Fibroblast of the aortic adventitia (primary cell): Measurements from ENCODE around the gene LRRC71. TPM values are rescaled to one million over a fixed set of nuclear protein-coding genes. Genes with fewer than 3 reads are reported as not detected.

Experiments
- DNase-seq: peaks from one replicate; pipeline ENCODE4 v3.0.0-alpha.2; 2010; ENCODE audit warnings: low read depth
- H3K4me3 ChIP-seq: 2 replicates; pipeline ENCODE4 v1.5.1; 2011; ENCODE audit warnings: low read depth, mild to moderate bottlenecking, control low read depth, low read length, moderate library complexity
- CTCF ChIP-seq: IDR thresholded peaks from 2 replicates; pipeline ENCODE4 v1.5.1; 2011; ENCODE audit warnings: mild to moderate bottlenecking, low read length, control low read depth, inconsistent platforms; ENCODE audit not compliant: insufficient read depth
- total RNA-seq: library from RNA; depleted of rRNA; stranded (reverse); fragments of >200 nt; gene quantifications from 2 replicates; pipeline ENCODE4 v1.2.3, GENCODE V29; 2012; ENCODE audit warnings: low replicate concordance

Gene LRRC71
- total RNA-seq, 1 donor: 0.09 TPM

DNA sequence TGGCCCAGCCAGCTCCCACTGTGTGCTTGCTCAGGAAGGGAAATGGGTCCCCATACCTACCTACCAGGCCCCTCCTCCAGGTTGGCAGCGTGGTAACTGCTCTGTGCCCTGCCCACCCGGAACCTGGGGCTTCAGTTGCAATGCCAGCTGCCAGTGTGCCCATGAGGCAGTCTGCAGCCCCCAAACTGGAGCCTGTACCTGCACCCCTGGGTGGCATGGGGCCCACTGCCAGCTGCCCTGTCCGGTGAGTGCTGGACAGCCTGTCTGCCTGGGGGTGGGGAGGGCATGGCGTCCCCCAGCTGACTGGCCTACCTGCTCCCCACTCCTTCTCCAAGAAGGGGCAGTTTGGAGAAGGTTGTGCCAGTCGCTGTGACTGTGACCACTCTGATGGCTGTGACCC lies 10.8 kb upstream of the LRRC71 start:
- TF ChIP-seq CTCF: no peak
- no peak overlapping the region for H3K4me3 ChIP-seq
- DNase-seq: no peak

- H3K4me3 ChIP-seq: no peak overlapping the region
- DNase-seq: no peak
- TF ChIP-seq CTCF: peak; percentile 80
These were observed 10.1 kb upstream of the LRRC71 start for GRCh38 chr1:156910309-156910782.

GRCh38 chr1:156911577-156912298 lies 8.7 kb upstream of the LRRC71 start:
- no peak for TF ChIP-seq CTCF
- DNase-seq: peak; percentile 28
- no peak overlapping the region for H3K4me3 ChIP-seq

DNA sequence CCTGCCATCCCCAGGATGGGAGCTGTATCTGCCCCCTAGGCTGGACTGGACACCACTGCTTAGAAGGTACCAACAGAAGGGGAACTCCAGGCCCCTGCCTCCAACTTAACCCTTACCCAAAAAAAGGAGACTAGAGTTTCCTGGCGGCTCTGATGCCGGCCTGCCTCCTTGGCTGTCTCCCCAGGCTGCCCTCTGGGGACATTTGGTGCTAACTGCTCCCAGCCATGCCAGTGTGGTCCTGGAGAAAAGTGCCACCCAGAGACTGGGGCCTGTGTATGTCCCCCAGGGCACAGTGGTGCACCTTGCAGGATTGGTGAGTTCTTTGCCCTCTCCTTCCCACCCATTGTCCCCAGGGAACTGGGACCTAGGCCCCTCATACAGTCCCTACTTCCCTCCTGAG lies 8.1 kb upstream of the LRRC71 start:
- no peak for TF ChIP-seq CTCF
- DNase-seq: no peak
- no peak overlapping the region for H3K4me3 ChIP-seq

DNA sequence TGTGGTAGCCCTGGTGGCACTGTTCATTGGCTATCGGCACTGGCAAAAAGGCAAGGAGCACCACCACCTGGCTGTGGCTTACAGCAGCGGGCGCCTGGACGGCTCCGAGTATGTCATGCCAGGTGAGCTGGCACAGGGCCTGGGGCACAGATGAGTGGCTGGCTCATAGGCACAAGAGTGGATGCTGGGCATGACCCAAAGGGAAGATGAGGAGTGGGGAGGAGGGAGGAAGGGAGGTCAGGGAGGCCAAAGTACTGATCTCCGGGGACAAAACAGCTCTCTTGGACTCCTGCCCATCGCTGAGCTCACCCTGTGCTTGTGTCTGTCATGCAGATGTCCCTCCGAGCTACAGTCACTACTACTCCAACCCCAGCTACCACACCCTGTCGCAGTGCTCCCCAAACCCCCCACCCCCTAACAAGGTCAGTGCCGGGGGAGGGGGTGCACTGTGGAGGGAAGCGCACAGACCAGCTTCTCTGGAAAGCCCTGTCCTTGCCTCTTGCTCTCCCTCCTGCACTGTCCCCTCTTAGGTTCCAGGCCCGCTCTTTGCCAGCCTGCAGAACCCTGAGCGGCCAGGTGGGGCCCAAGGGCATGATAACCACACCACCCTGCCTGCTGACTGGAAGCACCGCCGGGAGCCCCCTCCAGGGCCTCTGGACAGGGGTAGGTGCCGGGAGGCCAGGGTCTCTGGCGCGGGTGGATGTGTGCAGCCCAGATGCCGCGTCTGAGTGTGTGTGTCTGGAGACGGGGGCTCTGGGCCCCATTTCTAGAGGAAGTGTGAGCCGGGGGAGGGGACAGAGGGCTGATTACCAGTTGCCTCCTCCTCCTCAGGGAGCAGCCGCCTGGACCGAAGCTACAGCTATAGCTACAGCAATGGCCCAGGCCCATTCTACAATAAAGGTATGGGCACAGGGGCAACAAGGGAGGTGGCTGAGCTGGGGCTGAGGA lies 7.3 kb upstream of the LRRC71 start:
- no peak for DNase-seq
- no peak overlapping the region for H3K4me3 ChIP-seq
- no peak for TF ChIP-seq CTCF

- DNase-seq: no peak
- no peak for TF ChIP-seq CTCF
- H3K4me3 ChIP-seq: no peak overlapping the region
These were observed 6.5 kb upstream of the LRRC71 start for GRCh38 chr1:156913809-156914387.
